B cell (primary cell): ENCODE data around the gene APMAP. TPM values are rescaled to one million over a fixed set of nuclear protein-coding genes. Genes with fewer than 3 reads are reported as not detected.

Experiments used
- ATAC-seq: fragments of 200-7000 bp; cut with Tn5 transposase; one replicate; pipeline ENCODE4 v1.10.0; 2021; ENCODE audit warnings: low read depth, mild to moderate bottlenecking, moderate number of reproducible peaks, moderate library complexity
- CTCF ChIA-PET: fragments of 350-600 bp; sonication (Branson Sonifier 250); formaldehyde crosslinking; loops from one replicate; lab custom pipeline; 2021; ENCODE audit warnings: antibody characterized with exemption, inconsistent platforms; lab: Charles Lee
- POLR2A ChIA-PET: fragments of 350-600 bp; sonication (Branson Sonifier 250); formaldehyde crosslinking; loops from one replicate; lab custom pipeline; 2021; ENCODE audit warnings: antibody characterized with exemption; lab: Charles Lee
- DNase-seq: peaks from one replicate; pipeline ENCODE4 v3.0.0; 2013
- H2AFZ ChIP-seq: 2 replicates; pipeline ENCODE4 v1.6.1; 2012; ENCODE audit warnings: mild to moderate bottlenecking, low read depth, low read length; ENCODE audit not compliant: insufficient read depth, poor library complexity, severe bottlenecking
- H3K27ac ChIP-seq, 2 donors: 1 replicate in 1 of 2; 2 replicates in 1 of 2; pipeline ENCODE4 v1.5.1; 2012 to 2013; ENCODE audit warnings: low read length in 2 of 2, mild to moderate bottlenecking in 2 of 2, moderate library complexity in 1 of 2
- H3K27me3 ChIP-seq, 4 experiments: fragments of 200-600 bp in 1 of 4; sonication (generic) in 1 of 4; replicated peaks in 1 of 4; 1 replicate in 2 of 4; 2 replicates in 2 of 4; pipeline versions ENCODE4 v1.6.1 to v1.7.0; 2013 to 2016; ENCODE audit warnings: low read length in 3 of 4, mild to moderate bottlenecking in 2 of 4, mixed read lengths in 1 of 4, moderate library complexity in 1 of 4; ENCODE audit not compliant: insufficient read depth in 4 of 4, control insufficient read depth in 3 of 4; ENCODE audit errors: control extremely low read depth in 1 of 4
- H3K36me3 ChIP-seq, 2 experiments: replicated peaks in 1 of 2; 1 replicate in 1 of 2; 2 replicates in 1 of 2; pipeline versions ENCODE4 v1.6.1 to v1.7.1; 2013; ENCODE audit warnings: low read length in 1 of 2; ENCODE audit not compliant: insufficient read depth in 2 of 2, control insufficient read depth in 1 of 2; ENCODE audit errors: control extremely low read depth in 1 of 2, extremely low read depth in 1 of 2
- H3K4me1 ChIP-seq, 2 donors: fragments of 200-600 bp in 1 of 2; sonication (generic) in 1 of 2; 1 replicate in 1 of 2; 2 replicates in 1 of 2; pipeline versions ENCODE4 v1.5.1 to v1.6.1; 2013 to 2017; ENCODE audit warnings: low read length in 2 of 2; ENCODE audit not compliant: control insufficient read depth in 2 of 2, insufficient read depth in 2 of 2
- H3K4me2 ChIP-seq: replicated peaks from 2 replicates; pipeline ENCODE3; 2012; ENCODE audit warnings: mild to moderate bottlenecking, low read depth, low read length; ENCODE audit not compliant: poor library complexity, severe bottlenecking
- H3K4me3 ChIP-seq, 5 experiments: fragments of 200-600 bp in 1 of 5; sonication (generic) in 1 of 5; 1 replicate in 3 of 5; 2 replicates in 2 of 5; pipeline versions ENCODE4 v1.5.1 to v1.7.0; 2011 to 2016; ENCODE audit warnings: low read length in 4 of 5, mild to moderate bottlenecking in 4 of 5, low read depth in 2 of 5, control low read depth in 1 of 5, moderate library complexity in 1 of 5; ENCODE audit not compliant: insufficient read depth in 1 of 5; ENCODE audit errors: control extremely low read depth in 1 of 5, extremely low read depth in 1 of 5
- H3K79me2 ChIP-seq: fragments of 200-600 bp; sonication (generic); one replicate; pipeline ENCODE4 v1.6.0; 2016; ENCODE audit warnings: low read length; ENCODE audit not compliant: control insufficient read depth, insufficient read depth
- H3K9ac ChIP-seq: fragments of 200-600 bp; sonication (generic); 2 replicates; pipeline ENCODE4 v1.6.1; 2017; ENCODE audit warnings: mild to moderate bottlenecking, low read length, moderate library complexity
- H3K9me3 ChIP-seq, 3 donors: one replicate each; pipeline versions ENCODE4 v1.6.1 to v1.7.1; 2013; ENCODE audit warnings: low read length in 2 of 3; ENCODE audit not compliant: control insufficient read depth in 2 of 3, insufficient read depth in 1 of 3; ENCODE audit errors: control extremely low read depth in 1 of 3
- H4K20me1 ChIP-seq: 2 replicates; pipeline ENCODE4 v1.6.0; 2012; ENCODE audit warnings: mild to moderate bottlenecking, low read length; ENCODE audit not compliant: insufficient read depth, control insufficient read depth, poor library complexity, severe bottlenecking
- H3K27ac Mint-ChIP-seq: one replicate; pipeline ENCODE4 v1.8.0; 2021; ENCODE audit warnings: mixed read lengths
- H3K27me3 Mint-ChIP-seq: one replicate; pipeline ENCODE4 v1.8.0; 2021; ENCODE audit warnings: mixed read lengths
- H3K4me1 Mint-ChIP-seq: one replicate; pipeline ENCODE4 v1.8.0; 2021; ENCODE audit warnings: mixed read lengths
- H3K4me3 Mint-ChIP-seq: one replicate; pipeline ENCODE4 v1.8.0; 2021; ENCODE audit warnings: mixed read lengths
- H3K9me3 Mint-ChIP-seq: one replicate; pipeline ENCODE4 v1.8.0; 2022; ENCODE audit warnings: mixed read lengths; ENCODE audit not compliant: insufficient read depth
- CTCF ChIP-seq: fragments of 200-600 bp; IDR thresholded peaks from one replicate; pipeline ENCODE4 v1.8.0; 2022; ENCODE audit warnings: antibody characterized with exemption, mild to moderate bottlenecking
- EZH2 ChIP-seq: IDR thresholded peaks from 2 replicates; pipeline ENCODE4 v1.6.1; 2012; ENCODE audit warnings: borderline replicate concordance, low read depth, mild to moderate bottlenecking, moderate library complexity, low read length; ENCODE audit not compliant: insufficient read depth, poor library complexity, severe bottlenecking
- WGBS: methylation state at CpG from one replicate; pipeline ENCODE4 v1.1.5; 2013; ENCODE audit warnings: missing lambda C conversion rate; ENCODE audit not compliant: insufficient coverage; 5-methylcytosine and 5-hydroxymethylcytosine counted together
- intact Hi-C: fragments of 100-400 bp; cut with micrococcal nuclease; formaldehyde crosslinking; loops from one replicate; pipeline ENCODE4 v1.10.0; 2022
- polyA plus RNA-seq: library from polyadenylated mRNA; depleted of rRNA; stranded (reverse); fragments of >200 nt; gene quantifications from 2 replicates; pipeline ENCODE4 v1.2.3, GENCODE V29; 2012
- total RNA-seq, 2 donors: library from RNA; stranded (reverse); fragments of 120-200 nt in 1 of 2; gene quantifications; 1 replicate in 1 of 2; 2 replicates in 1 of 2; pipeline versions ENCODE4 v1.2.3 to v1.2.4, GENCODE V29; 2013 to 2022

Gene APMAP
- total and polyA plus RNA-seq, 2 donors (not counting 1 experiment from before 2014, with no cell fraction given), result 9.1 to 28.0 TPM

DNA sequence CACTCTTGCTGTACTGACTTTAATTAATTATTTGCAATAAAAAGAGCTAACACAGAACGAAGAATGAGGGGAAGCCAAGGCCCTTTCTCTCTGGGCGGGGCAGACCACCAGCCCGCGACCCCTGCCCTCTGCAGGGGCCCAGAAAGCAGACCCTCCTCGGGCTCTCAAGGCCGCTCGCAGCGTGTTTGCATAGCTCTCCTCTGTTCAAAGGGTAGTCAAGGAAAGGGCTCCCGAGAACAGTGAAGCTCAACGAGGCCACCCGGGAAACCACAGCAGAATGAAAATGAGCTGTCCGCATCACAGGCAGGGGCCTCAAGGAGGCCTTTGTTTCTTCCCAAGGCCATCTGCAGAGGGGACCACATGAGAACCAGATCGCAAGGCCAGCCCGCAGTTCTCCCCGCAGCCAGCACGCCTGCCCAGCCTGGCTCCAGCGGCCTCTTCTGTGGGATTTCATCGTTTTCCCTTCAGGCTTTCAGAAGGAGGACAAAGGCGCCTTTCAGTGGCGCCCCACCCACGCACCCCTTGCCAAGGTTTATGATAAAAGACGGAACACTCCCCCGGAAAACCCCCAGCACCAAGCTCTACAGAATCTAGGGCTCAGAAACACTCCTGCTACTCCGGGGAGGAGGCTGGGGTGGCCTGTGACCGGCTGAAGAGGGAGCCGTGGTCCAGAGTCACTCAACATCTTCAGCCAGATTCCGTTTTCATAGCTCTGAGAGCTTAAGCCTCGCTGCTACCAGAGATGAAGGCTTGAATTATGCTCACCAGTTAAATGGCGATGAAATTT, 40.1 kb upstream of the APMAP start:
- ChIA-PET CTCF (interaction anchor here (1.1 to 2.8 kb wide), 5 partner anchors 20 to 38 kb away, joined by 4 to 10 read pairs (median 9); no protein-coding TSS in a partner anchor), POLR2A (interaction anchor here (0.5 kb wide), 1 partner anchor 9 kb away, joined by 3 read pairs; no protein-coding TSS in a partner anchor)
- H3K4me1 Mint-ChIP-seq, result peaks cover 40% of the 10 kb centered on the region
- H3K36me3 ChIP-seq, result peaks cover 0 to 47% of the 10 kb centered on the region in 2 experiments
- no peaks in the 10 kb centered on the region for H3K27me3 Mint-ChIP-seq
- H3K4me3 ChIP-seq, result no peak overlapping the region
- H3K4me1 ChIP-seq, result peaks cover 26 to 27% of the 10 kb centered on the region in 2 donors
- peaks cover 97% of the 10 kb centered on the region for H3K79me2 ChIP-seq
- H3K9ac ChIP-seq, result no peak overlapping the region
- DNase-seq (no peak), ATAC-seq (no peak)
- H3K27ac Mint-ChIP-seq, result no peak overlapping the region
- no peak overlapping the region for H2AFZ ChIP-seq
- no peak overlapping the region for H3K27ac ChIP-seq
- intact Hi-C loops, result no loop called here
- WGBS, result 98% methylated on average over 28 of the region's 29 CpGs
- H3K27me3 ChIP-seq, result no peaks in the 10 kb centered on the region
- H3K4me2 ChIP-seq, result no peak overlapping the region
- H3K9me3 ChIP-seq, result no peaks in the 10 kb centered on the region
- H3K9me3 Mint-ChIP-seq, result no peaks in the 10 kb centered on the region
- TF ChIP-seq CTCF (no peak), EZH2 (no peak)
- H3K4me3 Mint-ChIP-seq, result no peak overlapping the region
- peaks cover 66% of the 10 kb centered on the region for H4K20me1 ChIP-seq

- Mint-ChIP-seq H3K4me1 (peaks cover 39% of the 10 kb centered on the region), H3K27ac (no peak overlapping the region), H3K4me3 (no peak overlapping the region), H3K27me3 (no peaks in the 10 kb centered on the region), H3K9me3 (no peaks in the 10 kb centered on the region)
- Histone ChIP-seq H3K4me1 (peaks cover 20 to 21% of the 10 kb centered on the region in 2 donors), H3K79me2 (peaks cover 97% of the 10 kb centered on the region), H3K27me3 (no peaks in the 10 kb centered on the region), H3K36me3 (peaks cover 0 to 53% of the 10 kb centered on the region in 2 experiments), H3K9me3 (no peaks in the 10 kb centered on the region), H2AFZ (no peak overlapping the region), H4K20me1 (peaks cover 70% of the 10 kb centered on the region), H3K9ac (no peak overlapping the region), H3K4me3 (no peak overlapping the region), H3K4me2 (no peak overlapping the region), H3K27ac (no peak overlapping the region)
- no peak for ATAC-seq
- TF ChIP-seq EZH2 (no peak), CTCF (no peak)
- POLR2A ChIA-PET, result interaction anchor here (0.5 kb wide), 1 partner anchor 9 kb away, joined by 3 read pairs; no protein-coding TSS in a partner anchor
- no peak for DNase-seq
- intact Hi-C loops, result no loop called here
- WGBS, result 95% methylated on average over 13 of the region's 16 CpGs
- CTCF ChIA-PET, result interaction anchor here (1.8 to 2.8 kb wide), 3 partner anchors 27 to 33 kb away, joined by 4 to 10 read pairs (median 9); no protein-coding TSS in a partner anchor
Observed at GRCh38 chr20:25032065-25032477, 39.5 kb upstream of the APMAP start.
